Activated T-cell treated with anti-CD3 and anti-CD28 coated beads, Interleukin-2, amount 50 U/mL, for 48 hours (primary cell): ENCODE measurements around the gene ATP4A.

Experiments
- DNase-seq, 2 experiments: peaks; one replicate each; pipeline ENCODE4 v3.0.0-alpha.2; 2020

ATP4A gene

DNA sequence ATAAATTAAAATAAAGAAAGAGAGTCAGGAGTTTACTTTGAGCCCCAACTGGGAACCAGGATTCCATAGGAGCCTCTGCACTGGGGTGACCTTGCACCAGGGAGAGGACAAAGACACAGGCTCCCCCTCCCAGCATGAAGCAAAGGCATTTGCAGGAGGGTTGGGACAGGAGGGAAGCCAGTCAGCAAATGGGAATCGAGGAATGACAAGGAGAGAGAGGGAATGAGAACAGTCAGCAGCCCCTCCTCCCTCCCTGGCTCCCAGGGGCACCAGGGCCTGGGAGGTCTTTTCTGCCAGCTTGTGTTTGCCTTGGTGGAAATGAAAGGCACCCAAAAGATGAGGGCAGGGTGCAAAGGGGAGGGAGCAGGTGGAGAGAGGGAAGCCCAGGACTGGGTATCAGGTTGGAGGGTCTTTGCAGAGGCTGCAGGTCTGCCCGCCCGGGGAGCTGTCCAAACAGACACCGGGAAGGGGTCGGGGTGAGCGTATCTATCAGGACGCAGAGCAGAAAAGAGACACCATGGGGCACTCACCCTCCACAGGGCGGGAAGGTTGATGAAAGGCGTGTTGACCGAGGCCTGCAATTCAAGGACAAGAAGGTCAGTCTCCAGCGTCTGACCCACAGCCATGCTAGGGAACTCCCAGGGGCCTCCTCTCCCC is 39.1 kb downstream of the ATP4A start:
- DNase-seq, result no peak

DNA sequence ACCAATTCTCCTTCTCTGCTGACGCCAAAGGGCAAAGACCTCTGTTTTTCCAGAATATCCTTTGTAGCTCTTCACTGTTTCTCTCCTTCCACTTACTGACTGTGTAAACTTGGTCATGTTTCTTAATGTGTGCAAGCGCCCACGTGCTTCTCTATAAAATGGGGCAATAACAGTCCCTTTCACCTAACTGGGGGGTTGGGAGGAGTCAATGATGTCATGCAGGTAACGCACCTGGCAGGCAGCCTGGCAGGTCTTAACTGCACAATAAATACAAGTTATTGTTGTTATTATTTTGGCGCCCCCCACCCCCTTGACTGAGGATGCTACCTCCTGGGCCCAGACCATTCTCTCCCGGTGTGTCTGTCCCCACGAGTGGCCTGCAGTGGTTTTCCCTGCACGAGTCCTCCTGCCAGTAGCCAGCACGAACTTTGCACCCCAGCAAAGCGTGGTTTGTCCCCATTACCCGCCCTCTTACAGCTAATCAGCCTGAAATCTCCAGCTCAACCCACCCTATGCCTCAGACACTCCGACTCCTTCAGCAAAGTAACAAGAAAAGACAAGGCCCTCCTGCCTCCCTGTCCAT is 40.6 kb downstream of the ATP4A start:
- no peak for DNase-seq

DNA sequence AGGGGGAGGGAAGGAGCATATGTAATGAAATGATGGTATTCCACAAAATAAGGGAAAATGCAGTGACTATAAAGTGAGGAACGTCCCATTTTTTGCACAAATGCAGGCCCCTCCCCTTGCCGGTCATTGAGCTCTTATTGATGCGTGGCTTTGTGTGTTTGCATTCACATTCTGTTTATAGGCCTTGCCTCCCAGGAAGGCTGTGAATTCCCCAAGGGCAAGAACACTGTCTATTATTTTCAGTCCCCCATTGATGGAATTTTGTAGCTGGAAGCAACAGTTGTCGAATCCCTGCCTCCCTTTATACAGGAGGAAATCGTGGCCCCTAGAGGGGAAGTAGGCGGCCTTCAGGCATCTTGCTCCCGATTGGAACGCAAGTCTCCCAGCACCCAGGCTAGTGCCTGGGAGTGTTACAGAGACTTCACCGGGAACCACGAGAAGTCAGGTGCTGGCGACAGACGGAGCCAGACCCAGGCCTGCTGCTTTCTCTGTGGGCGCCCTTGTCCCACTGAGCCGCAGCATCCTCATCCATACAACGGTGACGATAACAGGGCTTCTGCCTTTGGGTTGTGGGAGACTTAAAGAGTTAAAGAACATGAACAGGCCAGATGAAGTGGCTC is 42.2 kb downstream of the ATP4A start:
- no peak for DNase-seq

DNA sequence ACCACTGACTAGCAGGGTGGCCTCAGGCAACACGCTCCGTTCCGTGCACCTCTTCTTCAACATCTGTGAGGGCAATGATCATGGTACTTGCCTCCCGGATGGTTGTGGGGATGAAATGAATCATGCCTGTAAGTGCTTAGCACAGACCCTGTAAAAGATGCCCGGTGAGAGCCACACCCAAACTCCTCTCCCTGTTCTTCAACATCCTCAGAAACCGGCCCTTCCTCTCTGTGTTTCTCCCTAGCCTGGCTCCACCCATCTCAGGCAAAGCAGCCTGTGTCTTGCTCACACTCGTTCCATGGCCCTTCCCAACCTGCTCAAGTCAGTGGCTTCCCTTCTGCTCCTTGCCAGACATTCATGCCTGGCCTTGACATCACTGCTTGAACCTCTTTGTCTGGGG is 44.2 kb downstream of the ATP4A start:
- no peak for DNase-seq

DNA sequence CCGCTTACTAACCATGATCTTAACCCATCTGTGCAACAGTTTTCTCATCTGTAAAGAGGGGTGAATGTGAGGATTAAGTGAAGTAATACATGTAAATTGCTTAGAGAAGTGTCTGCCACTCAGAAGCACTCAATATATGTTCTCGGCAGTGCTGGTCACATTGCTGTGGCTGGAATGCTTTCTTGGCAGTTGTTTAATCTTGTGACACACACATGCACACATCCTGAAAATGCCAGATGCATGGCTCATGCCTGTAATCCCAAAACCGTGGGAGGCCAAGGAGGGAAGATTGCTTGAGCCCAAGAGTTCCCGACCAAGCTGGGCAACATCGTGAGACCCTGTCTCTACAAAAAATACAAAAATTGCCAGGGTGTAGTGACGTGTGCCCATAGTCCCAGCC is 45.1 kb downstream of the ATP4A start:
- DNase-seq, result no peak

DNA sequence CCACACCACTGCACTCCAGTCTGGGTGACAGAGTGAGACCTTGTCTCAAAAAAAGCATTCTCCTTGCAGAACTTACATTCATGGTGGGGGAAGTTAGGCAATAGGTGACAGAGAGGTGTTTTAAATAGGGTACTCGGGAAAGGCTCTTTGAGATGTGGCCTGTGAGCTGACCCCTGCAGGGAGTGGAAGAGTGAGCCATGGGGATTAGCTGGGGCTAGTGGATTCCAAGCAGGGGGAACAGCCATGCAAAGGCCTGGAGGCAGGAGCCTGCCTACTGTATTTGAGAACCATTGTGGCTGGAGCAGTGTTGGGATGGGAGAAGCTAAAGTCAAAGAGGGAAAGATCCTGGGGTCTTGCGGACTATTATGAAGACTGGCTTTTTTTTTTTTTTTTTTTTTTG is 46.1 kb downstream of the ATP4A start:
- DNase-seq, result no peak

DNA sequence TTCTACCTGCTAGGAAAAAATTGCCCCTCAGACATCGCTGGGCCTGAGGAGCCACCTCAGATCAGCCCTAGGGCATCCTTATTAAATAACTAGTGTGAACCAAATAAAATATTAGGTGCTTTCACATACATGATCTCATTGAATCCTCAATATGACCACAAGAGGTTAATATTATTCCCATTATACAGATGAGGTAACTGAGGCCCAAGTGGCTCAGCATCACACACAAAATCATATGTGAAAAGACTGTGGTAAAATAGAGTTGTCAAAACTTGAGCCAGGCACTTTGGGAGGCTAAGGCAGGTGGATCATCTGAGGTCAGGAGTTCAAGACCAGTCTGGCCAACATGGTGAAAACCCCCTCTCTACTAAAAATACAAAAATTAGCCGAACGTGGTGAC is 47.1 kb downstream of the ATP4A start:
- DNase-seq, result no peak

DNA sequence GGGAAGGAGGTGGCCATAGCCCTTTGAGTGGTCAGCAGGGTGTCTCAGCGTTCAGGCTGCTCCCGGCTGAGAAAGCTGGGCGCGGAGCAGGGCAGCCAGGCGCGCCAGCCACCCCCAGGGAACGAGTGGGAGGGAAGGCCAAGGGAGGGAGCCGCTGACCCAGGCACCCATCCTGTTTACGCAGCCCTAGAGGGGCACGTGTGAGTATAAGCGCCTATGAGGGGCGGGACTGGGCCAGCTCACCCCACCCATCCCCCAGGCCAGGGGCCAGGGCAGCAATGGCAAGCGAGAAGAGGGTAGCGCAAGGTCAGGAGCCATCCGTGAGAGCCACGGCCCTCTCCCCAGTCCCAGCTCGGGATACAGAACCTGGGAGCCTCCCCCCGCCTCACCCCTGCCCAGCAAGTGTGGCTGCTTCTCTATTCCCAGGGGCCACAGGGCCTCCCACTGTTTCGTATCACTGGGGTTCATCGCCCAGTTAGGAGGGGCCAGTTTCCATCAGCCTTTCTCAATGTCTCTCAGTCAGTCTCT is 49.1 kb downstream of the ATP4A start:
- no peak for DNase-seq

DNA sequence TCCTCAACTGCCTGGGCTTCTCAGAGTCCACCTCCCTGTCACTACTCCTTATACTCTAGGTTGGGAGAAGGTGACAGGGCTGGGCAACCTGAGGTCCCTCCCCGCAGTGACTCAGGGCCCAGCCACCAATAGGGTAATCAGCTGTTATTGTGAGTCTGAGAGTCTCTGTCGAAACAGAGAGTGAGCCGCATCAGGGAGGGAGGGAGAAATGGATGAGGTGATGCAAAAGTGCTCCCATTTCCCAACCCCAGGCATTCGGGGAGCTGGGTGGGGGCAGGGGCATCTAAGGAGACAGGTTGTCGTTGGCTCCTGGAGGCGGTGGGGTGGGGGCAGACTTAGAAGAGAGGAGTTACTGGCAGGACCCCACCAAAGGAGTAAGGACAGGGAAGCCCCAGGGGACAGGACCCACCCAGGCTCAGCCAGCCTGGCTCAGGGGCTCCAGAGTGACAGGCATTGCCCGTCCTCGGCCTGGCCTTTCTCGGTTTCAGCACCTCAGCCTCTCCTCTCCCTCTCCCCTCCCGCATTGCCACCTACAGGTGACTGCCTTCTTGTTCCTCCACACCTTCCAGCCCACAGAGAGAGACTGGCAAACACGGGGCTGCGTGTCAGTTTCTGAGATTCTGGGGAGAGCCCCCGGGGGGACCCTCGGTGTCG is 49.7 kb downstream of the ATP4A start, which contains the start of gene DMKN:
Gene DMKN (minus strand): TSS at position 22 of the 654 bp plus-strand sequence. CDS start 174 bp downstream, outside the sequence.
- DNase-seq, result no peak

DNA sequence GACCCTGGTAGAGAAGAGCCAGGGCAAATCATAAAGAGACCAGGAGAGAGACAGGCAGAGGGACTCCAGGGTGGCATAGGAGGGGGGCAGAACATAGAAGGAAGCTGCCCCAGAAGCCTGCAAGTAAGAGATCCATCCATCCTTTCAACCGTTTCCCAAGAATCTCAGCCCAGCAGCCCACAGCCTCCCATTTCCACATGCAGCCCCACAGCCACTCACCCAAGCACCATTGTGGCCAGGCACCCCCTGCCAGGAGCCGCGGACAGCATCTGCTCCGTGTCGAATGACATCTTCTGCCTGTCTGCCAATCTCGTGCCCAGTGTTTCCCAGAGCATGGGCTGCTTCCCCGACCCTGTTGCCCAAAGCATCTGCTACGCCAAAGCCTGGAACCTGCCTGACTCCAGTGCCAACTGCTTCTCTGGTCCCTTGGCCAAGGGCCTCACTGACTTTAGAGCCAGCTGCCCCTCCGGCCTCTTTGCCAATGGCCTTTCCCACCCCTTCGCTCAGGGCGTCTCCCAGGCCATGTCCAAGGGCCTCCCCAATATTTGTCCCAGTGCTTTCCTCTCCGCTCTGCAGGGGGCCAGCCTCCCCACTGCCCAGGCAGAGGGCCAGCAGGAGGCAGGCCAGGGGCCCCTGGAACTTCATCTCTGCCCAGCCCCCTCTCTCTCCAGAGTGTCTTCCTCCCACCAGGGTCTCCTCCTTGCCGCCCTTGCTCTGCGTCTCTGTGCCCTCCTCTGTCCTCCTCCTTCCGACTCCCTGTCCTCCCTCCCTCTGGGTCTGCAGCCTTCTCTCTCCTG is 50.4 kb downstream of the ATP4A start:
- no peak for DNase-seq

DNA sequence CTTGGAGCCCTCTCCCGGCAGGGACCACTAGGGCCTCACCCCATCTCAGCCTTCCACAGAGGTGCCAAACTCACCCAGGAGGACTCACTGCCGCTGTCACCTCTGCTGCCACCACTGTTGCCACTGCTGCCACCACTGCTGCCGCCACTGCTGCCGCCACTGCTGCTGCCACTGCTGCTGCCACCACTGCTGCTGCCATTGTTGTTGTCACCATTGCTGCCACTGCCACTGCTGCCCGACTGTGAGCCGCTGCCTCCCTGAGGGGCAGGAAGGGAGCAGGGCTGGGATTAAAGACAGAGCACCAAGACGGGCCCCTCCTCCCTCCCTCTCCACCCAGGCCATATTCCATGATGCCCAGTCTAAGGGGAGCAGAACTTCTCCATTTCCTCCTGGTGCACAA is 52.1 kb downstream of the ATP4A start:
- DNase-seq, result no peak

DNA sequence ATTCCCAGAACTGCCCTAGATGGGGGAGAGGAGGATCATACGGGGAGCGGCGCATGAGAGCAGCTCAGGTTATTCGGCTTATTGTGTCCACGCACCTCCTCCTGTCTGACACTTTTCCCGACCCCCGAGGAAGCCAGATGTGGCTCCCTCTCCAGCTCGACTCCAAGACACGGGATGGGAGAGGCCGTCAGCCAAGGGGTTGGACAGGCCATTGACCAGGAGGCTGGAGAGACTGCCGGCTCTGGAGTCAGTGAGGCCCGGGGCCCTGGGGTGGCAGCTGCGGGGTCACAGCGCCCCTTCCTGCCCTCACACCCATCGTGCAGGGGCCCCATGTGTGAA is 52.9 kb downstream of the ATP4A start:
- no peak for DNase-seq

DNA sequence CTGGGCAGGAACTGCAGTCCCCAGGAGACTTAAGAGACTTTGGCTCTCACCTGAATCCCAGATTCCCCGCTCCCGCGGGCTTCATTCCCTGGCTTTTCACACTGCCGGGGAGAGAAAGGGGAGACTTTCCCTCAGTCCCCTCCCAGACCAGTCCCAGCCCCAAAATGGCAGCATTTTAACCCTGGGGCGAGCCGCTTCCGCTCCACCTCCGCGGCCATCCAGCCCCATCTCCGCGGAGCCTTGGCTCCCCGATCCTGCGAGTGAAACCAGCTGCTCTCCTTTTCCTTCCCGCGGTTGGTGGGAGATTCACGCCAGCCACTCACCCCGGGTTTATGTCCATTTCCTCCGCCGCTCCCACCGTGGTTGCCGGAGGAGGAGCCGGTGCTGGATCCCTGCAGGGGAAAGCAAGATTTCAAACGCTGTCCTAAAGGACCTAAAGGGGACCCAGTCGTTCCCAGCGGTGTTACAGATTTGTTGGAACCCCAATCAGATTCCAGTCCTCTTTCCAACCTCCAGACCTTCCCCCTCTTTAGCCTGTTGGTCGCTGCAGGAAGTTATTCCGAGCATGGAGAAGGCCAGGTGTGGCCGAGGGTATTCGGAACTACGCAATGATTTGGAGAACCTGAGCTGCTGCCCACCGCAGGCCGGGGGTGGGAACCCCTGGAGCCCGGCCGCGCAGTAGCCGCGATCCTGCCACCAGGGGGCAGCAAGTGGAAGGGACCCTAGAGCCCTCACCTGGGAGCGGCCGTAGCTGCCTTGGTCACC is 53.4 kb downstream of the ATP4A start:
- peak; percentile 85 to 86 for DNase-seq

DNA sequence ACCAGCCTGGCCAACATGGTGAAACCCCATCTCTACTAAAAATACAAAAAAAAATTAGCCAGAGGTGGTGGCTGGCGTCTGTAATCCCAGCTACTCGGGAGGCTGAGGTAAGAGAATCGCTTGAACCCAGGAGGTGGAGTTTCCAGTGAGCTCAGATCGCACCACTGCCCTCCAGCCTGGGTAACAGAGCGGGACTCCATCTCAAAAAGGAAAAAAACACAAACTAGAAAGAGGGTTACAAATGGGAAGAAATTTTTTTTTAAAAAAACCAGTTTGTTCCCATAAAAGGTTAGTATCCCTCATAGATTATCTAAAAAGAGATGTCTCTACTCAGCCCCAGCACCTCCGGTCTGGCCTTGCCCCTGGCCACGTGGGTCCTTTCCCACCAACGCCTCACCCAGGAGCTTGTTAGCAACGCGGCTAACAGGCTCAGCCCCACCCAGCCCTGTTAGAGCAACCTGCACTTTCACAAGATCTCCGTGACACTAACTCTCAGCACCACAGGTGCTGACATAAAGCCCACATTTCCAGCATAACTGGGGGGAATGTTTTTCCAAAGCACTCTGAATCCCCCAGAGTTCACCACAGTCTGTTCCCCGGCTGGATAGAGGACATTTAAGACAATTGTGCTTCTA is 54.3 kb downstream of the ATP4A start:
- DNase-seq, result peak; percentile 27 to 37

DNA sequence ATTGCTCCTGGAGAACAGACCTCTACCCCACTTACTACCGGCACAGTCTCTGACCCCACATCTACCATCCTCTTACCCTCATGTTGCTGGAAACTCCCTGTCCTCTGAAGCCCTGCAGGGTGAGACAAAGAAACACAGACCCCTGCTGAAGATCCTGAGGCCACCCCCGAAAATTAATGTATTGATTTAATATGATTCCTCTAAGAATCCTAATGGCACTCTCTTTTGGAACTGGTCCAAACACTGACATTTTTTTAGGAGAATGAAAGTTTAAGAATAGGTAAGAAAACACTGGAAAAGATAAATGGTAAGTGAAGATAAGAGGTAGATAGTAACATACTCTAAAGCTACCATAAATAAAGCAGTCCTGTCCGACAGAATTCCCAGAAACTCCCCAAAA is 55.3 kb downstream of the ATP4A start:
- no peak for DNase-seq

DNA sequence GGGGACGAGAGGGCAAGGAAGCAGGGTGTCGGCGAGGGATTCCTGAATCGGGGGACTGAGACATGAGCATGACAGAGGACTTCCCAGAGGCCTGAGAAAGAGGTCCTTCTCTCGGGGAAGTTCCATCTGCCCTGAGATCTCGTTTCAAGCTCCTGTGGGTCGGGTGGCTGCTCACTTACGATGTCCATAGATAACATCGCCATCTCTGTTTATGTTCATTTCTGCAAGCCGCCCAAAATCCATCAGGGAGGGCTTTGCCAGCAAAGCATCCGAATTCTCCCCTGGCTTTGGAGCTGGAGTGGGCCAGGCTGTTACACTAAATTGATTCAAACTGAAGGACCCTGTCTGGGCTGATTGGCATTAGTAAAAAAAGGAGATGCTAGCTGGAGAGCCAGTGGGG is 55.9 kb downstream of the ATP4A start:
- no peak for DNase-seq

DNA sequence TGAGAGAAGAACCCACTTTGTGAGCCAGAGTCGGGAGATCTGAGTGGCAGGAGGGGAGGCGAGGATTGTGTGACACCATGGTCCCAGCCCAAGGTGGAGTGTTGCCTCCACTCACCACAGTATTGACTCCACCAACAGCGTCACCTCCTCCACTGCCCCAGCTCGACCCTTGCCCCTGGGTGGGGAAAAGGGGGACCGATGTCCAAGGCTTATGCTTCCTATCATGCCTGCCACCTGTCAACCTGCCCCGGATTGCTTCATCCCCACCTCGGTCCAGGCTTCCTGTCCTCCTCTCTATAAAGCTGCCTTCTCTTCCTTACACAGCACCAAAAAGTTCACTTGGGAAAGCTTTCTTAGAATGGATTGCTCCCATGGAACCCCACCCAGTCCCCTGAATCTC is 57.4 kb downstream of the ATP4A start:
- DNase-seq, result no peak

DNA sequence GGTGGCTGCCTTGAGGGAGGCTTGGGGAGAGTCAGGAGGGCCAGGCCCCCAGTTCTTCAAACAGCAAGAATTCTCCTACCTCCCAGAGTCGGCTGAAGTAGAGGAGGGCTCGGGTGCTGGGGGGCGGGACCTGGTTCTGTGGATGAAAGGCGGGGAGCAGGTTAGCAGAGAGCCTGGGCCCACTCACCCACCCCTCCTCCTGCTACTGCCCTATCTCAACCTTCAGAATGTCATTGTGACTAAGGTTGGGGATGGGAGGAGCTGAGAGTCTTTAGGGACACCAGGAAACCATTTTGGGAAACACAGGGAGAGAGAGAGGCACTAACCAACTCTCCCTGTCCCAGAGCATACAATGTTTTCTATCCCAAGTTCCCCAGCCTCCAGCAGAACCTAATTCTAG is 60.7 kb downstream of the ATP4A start:
- DNase-seq, result no peak

DNA sequence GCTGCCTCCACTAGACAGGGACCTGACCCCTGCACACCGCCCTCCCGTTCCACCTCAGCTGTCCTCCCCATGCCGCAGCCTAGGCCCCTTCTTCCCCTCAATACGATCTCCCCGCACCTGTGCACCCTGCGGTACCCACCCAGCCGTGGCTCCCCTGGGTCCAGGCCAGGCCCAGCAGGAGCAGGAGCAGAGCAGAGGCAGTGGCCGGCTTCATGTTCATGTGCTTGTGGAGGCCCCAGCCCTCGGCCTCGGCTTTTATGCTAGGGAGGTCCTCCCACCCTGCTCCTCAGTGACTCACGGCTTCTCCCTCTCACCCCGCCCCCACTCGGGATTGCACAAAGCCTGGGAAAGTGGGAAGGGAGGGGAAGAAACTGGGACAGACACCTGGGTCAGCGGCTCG is 61.8 kb downstream of the ATP4A start:
- no peak for DNase-seq

DNA sequence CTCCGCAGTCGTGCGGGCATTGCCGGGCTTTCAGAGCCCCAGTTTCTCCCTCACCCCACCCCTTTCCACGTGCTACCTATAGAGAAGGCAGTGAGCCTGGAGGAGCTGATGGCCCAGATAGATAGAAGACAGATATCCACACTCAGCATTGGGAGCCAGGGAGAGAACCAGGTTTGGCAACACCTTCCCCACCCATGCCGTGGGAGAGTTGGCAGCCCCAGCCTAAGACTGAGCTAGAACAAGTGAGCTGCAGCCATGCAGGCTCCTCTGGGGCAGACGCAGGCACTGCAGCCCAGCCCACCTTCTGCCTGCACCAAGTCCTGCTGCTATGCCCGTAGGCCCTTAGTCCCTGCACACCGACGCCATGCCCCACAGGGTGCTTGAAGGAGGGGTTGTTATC is 62.8 kb downstream of the ATP4A start:
- DNase-seq, result no peak
